Measurements from ENCODE around the gene PAH.

The PAH gene

GRCh38 chr12:102917026-102917787 lies at the start of gene PAH:
Gene PAH, minus strand, starts transcription at chr12:102917244. Its CDS starts 114 bp downstream, at chr12:102917130.
- no peak for DNase-seq

GRCh38 chr12:102966200-102966863 lies 49.3 kb upstream of the PAH start:
- no peak for DNase-seq

- DNase-seq = no peak
Measured at GRCh38 chr12:102965281-102966155, 48.5 kb upstream of the PAH start.

- no peak for DNase-seq
Measured at GRCh38 chr12:102964872-102965271, 47.8 kb upstream of the PAH start.

GRCh38 chr12:102963796-102964195 lies 46.8 kb upstream of the PAH start:
- DNase-seq = no peak

- no peak for DNase-seq
Measured at GRCh38 chr12:102962986-102963385, 45.9 kb upstream of the PAH start.

GRCh38 chr12:102962532-102962931 lies 45.5 kb upstream of the PAH start:
- no peak for DNase-seq

GRCh38 chr12:102961466-102961855 lies 44.4 kb upstream of the PAH start:
- DNase-seq = no peak

- no peak for DNase-seq
Measured at GRCh38 chr12:102960766-102961465, 43.9 kb upstream of the PAH start.

- DNase-seq = no peak
Measured at GRCh38 chr12:102959391-102959790, 42.3 kb upstream of the PAH start.

GRCh38 chr12:102958830-102959176 lies 41.8 kb upstream of the PAH start:
- DNase-seq = no peak

GRCh38 chr12:102958073-102958829 lies 41.2 kb upstream of the PAH start:
- DNase-seq = no peak

- DNase-seq = no peak
Measured at GRCh38 chr12:102957339-102958050, 40.5 kb upstream of the PAH start, which contains the start of gene ASCL1. Gene ASCL1, plus strand, starts transcription at chr12:102957674. Its CDS starts 571 bp downstream, at chr12:102958245.

- DNase-seq = no peak
Measured at GRCh38 chr12:102956738-102957327, 39.8 kb upstream of the PAH start.

- no peak for DNase-seq
Measured at GRCh38 chr12:102955926-102956737, 39.1 kb upstream of the PAH start.

GRCh38 chr12:102954134-102954533 lies 37.1 kb upstream of the PAH start:
- no peak for DNase-seq

- no peak for DNase-seq
Measured at GRCh38 chr12:102953221-102953620, 36.2 kb upstream of the PAH start.

- no peak for DNase-seq
Measured at GRCh38 chr12:102951841-102952240, 34.8 kb upstream of the PAH start.

GRCh38 chr12:102950950-102951619 lies 34.0 kb upstream of the PAH start:
- no peak for DNase-seq

Data from activated effector memory CD4-positive, alpha-beta T cell treated with Interleukin-2 at 50 U/mL for 16 hours (primary cell).